ENCODE data around the gene ATP6V1C2. TPM values are rescaled to one million over a fixed set of nuclear protein-coding genes. Genes with fewer than 3 reads are reported as not detected.
"Not testable (repeated sequence)": the region's sequence is repeated elsewhere in the genome, so short reads cannot be mapped to it uniquely, and the experiment has no call there.

ATP6V1C2 gene
- total RNA-seq, 1 experiment from 2014 or later: 0.40 TPM

DNA sequence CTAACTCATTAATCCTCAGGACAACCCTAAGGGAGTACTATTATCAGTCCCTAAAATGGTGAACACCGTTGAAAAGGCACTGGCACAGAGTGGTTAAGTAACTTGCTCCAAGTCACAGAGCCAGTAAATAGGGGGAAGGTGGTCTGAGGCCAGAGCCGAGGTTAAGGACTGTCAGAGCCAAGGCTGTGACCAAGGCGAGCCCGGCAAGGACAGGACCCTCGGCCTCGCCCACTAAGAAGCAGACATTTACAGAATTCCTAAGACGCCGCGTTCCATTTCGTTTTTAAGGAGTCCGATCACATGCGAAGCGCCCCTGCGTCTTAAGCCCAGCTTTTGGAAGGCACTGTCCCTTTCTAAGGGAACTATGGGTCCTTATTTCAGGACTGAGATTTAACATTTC lies 90.1 kb downstream of the ATP6V1C2 start:
- Histone ChIP-seq H3K4me2 (ENCODE audit: low read length) (peak overlapping the region; percentile 95), H3K4me1 (ENCODE audit: insufficient read depth, low read length) (peaks cover 22% of the 10 kb centered on the region), H3K36me3 (ENCODE audit: low read depth, low read length) (peaks cover 26% of the 10 kb centered on the region; the same call in 1 of the 2 replicates), H4K20me1 (ENCODE audit: low read length) (peaks cover 53% of the 10 kb centered on the region), H3K27me3 (ENCODE audit: low read length) (no peaks in the 10 kb centered on the region), H3F3A (ENCODE audit: low read length, unreplicated experiment) (no peaks in the 10 kb centered on the region), H3K9me3 (ENCODE audit: low read length) (no peaks in the 10 kb centered on the region), H3K9ac (ENCODE audit: low read length) (peak overlapping the region; percentile 97), H3K79me2 (ENCODE audit: low read length) (peaks cover 60% of the 10 kb centered on the region), H3K9me2 (replicated peaks; ENCODE audit: low read length) (no peaks in the 10 kb centered on the region), H3K27ac (ENCODE audit: low read length) (peak overlapping the region; percentile 64; the same call in 1 of the 2 replicates), H3K4me3 (ENCODE audit: low read length) (peak overlapping the region; percentile 78), H2AFZ (ENCODE audit: low read length) (0 out of 2 replicates have a peak overlapping the region, but pooled peaks have one; percentile 65)
- ChIA-PET POLR2A (ENCODE audit: unreplicated experiment) (no interaction called here), CTCF (no interaction called here)
- TF ChIP-seq EZH2phosphoT487 (IDR thresholded peaks at IDR 0.05; ENCODE audit: borderline replicate concordance, low read length): no peak
- no peak for TF ChIP-seq CTCF (conservative IDR thresholded peaks at IDR 0.05; ENCODE audit: low read depth, low read length)
- no peak for TF ChIP-seq EZH2 (IDR thresholded peaks at IDR 0.05; ENCODE audit: low read length, unreplicated experiment)
- intact Hi-C loops (cut with micrococcal nuclease): loop anchor here (10.0 kb wide), 1 partner anchor 97 kb away; no protein-coding TSS in a partner anchor
- DNase-seq (no peak), ATAC-seq (no peak)
- BruUV-seq (replicated peaks): TSS peak; percentile 40

- Histone ChIP-seq H3K9me3 (ENCODE audit: low read length) (no peaks in the 10 kb centered on the region), H3F3A (ENCODE audit: low read length, unreplicated experiment) (no peaks in the 10 kb centered on the region), H3K4me1 (ENCODE audit: insufficient read depth, low read length) (peaks cover 22% of the 10 kb centered on the region), H3K27me3 (ENCODE audit: low read length) (no peaks in the 10 kb centered on the region), H3K79me2 (ENCODE audit: low read length) (peaks cover 50% of the 10 kb centered on the region), H3K4me3 (ENCODE audit: low read length) (peak within 1 kb of the TSS; percentile 78), H3K9ac (ENCODE audit: low read length) (peak within 1 kb of the TSS; percentile 97), H3K9me2 (replicated peaks; ENCODE audit: low read length) (no peaks in the 10 kb centered on the region), H4K20me1 (ENCODE audit: low read length) (peaks cover 43% of the 10 kb centered on the region), H3K27ac (ENCODE audit: low read length) (peak within 1 kb of the TSS; percentile 64), H3K36me3 (ENCODE audit: low read depth, low read length) (peaks cover 20% of the 10 kb centered on the region; the same call in 1 of the 2 replicates), H3K4me2 (ENCODE audit: low read length) (peak within 1 kb of the TSS; percentile 95), H2AFZ (ENCODE audit: low read length) (peak within 1 kb of the TSS; percentile 96)
- no TSS peak for BruUV-seq (replicated peaks)
- POLR2A ChIA-PET (ENCODE audit: unreplicated experiment): interaction anchor here (0.5 to 0.7 kb wide), 2 partner anchors 14 to 1257 kb away, joined by 4 to 5 read pairs; partner anchors contain the start of gene ADAM17
- ATAC-seq (peak; percentile 94), DNase-seq (peak; percentile 97)
- intact Hi-C loops (cut with micrococcal nuclease): loop anchor here (10.0 kb wide), 1 partner anchor 98 kb away; no protein-coding TSS in a partner anchor
- TF ChIP-seq EZH2 (IDR thresholded peaks at IDR 0.05; ENCODE audit: low read length, unreplicated experiment): no peak
- no peak for TF ChIP-seq CTCF (conservative IDR thresholded peaks at IDR 0.05; ENCODE audit: low read depth, low read length)
- no peak for TF ChIP-seq EZH2phosphoT487 (IDR thresholded peaks at IDR 0.05; ENCODE audit: borderline replicate concordance, low read length)
- CTCF ChIA-PET: interaction anchor here (0.5 to 0.6 kb wide), 2 partner anchors 26 to 320 kb away, joined by 3 to 4 read pairs; no protein-coding TSS in a partner anchor
These were observed 91.1 kb downstream of the ATP6V1C2 start, which contains the start of gene PDIA6 for GRCh38 chr2:10812362-10813162. TSS of gene PDIA6 (minus strand) at chr2:10812785. CDS start at chr2:10812696, 89 bp downstream.

DNA sequence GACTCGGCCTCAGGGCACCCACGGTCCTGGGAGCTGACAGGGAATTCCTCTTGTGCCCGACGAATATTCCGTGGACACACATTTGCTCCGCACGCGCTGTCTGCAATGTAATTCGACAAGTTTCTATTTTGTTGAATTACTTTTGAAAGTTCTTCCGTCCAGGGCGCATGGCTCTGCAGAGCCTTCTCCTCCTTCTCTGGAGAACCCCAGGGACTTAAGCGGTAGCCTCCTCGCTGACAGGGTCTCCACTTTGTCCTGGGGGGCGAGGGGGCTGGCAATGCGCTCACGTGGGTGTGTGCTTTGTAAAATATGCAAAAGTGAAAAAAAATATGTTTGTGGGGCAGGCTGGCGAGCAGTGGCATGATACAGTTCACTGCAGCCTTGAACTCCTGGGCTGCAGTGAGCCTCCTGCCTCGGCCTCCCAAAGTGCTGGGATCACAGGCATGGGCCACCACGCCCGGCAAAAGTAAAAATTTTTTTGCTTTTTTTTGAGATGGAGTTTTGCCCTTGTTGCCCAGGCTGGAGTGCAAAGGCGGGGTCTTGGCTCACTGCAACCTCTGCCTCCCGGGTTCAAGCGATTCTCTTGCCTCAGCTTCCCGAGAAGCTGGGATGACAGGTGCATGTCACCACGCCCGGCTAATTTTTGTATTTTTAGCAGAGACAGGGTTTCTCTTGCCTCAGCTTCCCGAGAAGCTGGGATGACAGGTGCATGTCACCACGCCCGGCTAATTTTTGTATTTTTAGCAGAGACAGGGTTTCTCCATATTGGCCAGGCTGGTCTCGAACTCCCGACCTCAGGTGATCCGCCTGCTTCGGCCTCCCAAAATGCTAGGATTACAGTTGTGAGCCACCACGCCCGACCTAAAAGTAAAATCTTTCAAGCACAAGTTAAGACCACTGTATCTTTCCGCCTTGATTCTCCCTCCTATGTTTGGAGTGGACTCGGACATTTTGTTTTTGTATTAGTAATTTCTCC lies 92.0 kb downstream of the ATP6V1C2 start:
- H3K9me2 ChIP-seq (replicated peaks; ENCODE audit: low read length); CTCF ChIA-PET; H3K9me3 ChIP-seq (ENCODE audit: low read length); H3K27me3 ChIP-seq (ENCODE audit: low read length); H3F3A ChIP-seq (ENCODE audit: low read length, unreplicated experiment); DNase-seq: not testable (repeated sequence)
- intact Hi-C loops (cut with micrococcal nuclease): loop anchor here (10.0 kb wide), 1 partner anchor 99 kb away; no protein-coding TSS in a partner anchor
- Histone ChIP-seq H3K36me3 (ENCODE audit: low read depth, low read length) (peaks cover 13% of the 10 kb centered on the region; the same call in 1 of the 2 replicates), H4K20me1 (ENCODE audit: low read length) (peaks cover 34% of the 10 kb centered on the region), H3K4me1 (ENCODE audit: insufficient read depth, low read length) (peaks cover 22% of the 10 kb centered on the region), H3K79me2 (ENCODE audit: low read length) (peaks cover 41% of the 10 kb centered on the region), H2AFZ (ENCODE audit: low read length) (peak overlapping the region; percentile 96), H3K4me3 (ENCODE audit: low read length) (peak overlapping the region; percentile 78), H3K4me2 (ENCODE audit: low read length) (peak overlapping the region; percentile 95), H3K27ac (ENCODE audit: low read length) (0 out of 2 replicates have a peak overlapping the region, but pooled peaks have one; percentile 15), H3K9ac (ENCODE audit: low read length) (peak overlapping the region; percentile 97)
- TSS peak; percentile 93 for BruUV-seq (replicated peaks)
- peak; percentile 29 for ATAC-seq
- POLR2A ChIA-PET (ENCODE audit: unreplicated experiment): interaction anchor here (0.7 kb wide), 1 partner anchor 13 kb away, joined by 5 read pairs; no protein-coding TSS in a partner anchor
